Osteoblast (primary cell): ENCODE data around the gene GNAT3. TPM values are rescaled to one million over a fixed set of nuclear protein-coding genes. Genes with fewer than 3 reads are reported as not detected.

Experiments used
- DNase-seq: peaks from one replicate; pipeline ENCODE4 v3.0.0; 2011; ENCODE audit warnings: low spot score, mixed read lengths; ENCODE audit not compliant: insufficient read length; ENCODE audit errors: missing footprints
- H2AFZ ChIP-seq: 2 replicates; pipeline ENCODE4 v1.6.0; 2011; ENCODE audit warnings: mild to moderate bottlenecking, low read length
- H3K27ac ChIP-seq: 2 replicates; pipeline ENCODE4 v1.5.1; 2011; ENCODE audit warnings: mild to moderate bottlenecking, low read depth, low read length, moderate library complexity
- H3K27me3 ChIP-seq: 2 replicates; pipeline ENCODE4 v1.6.0; 2012; ENCODE audit warnings: mild to moderate bottlenecking, control low read depth, inconsistent platforms, low read length, moderate library complexity; ENCODE audit not compliant: insufficient read depth
- H3K36me3 ChIP-seq: 2 replicates; pipeline ENCODE4 v1.5.1; 2011; ENCODE audit warnings: mild to moderate bottlenecking, low read length, control low read depth, moderate library complexity; ENCODE audit not compliant: insufficient read depth
- H3K4me1 ChIP-seq: 2 replicates; pipeline ENCODE4 v1.5.1; 2011; ENCODE audit warnings: mild to moderate bottlenecking, low read length, control low read depth, moderate library complexity; ENCODE audit not compliant: insufficient read depth
- H3K4me2 ChIP-seq: 2 replicates; pipeline ENCODE4 v1.6.0; 2011; ENCODE audit warnings: mild to moderate bottlenecking, low read length; ENCODE audit not compliant: insufficient read depth
- H3K4me3 ChIP-seq: fragments of 200-600 bp; sonication (generic); 3 replicates; pipeline ENCODE4 v1.5.1; 2012; ENCODE audit warnings: mild to moderate bottlenecking, low read length, inconsistent platforms; ENCODE audit not compliant: insufficient read depth
- H3K79me2 ChIP-seq: 2 replicates; pipeline ENCODE4 v1.6.0; 2012; ENCODE audit warnings: mild to moderate bottlenecking, low read length, control low read depth, inconsistent platforms; ENCODE audit not compliant: insufficient read depth
- H3K9me3 ChIP-seq: 2 replicates; pipeline ENCODE4 v1.5.1; 2011; ENCODE audit warnings: low read depth, low read length, control low read depth
- H4K20me1 ChIP-seq: 2 replicates; pipeline ENCODE4 v1.6.0; 2012; ENCODE audit warnings: mild to moderate bottlenecking, low read length, control low read depth; ENCODE audit not compliant: insufficient read depth
- total RNA-seq: library from RNA; depleted of rRNA; stranded (reverse); fragments of >200 nt; gene quantifications from 2 replicates; pipeline ENCODE4 v1.2.3, GENCODE V29; 2012
- TF ChIP-seq, protein P1 (sequence below): IDR thresholded peaks from 2 replicates; pipeline ENCODE4 v1.5.1; 2011; ENCODE audit warnings: mild to moderate bottlenecking, low read depth, low read length, moderate library complexity; ENCODE audit errors: extremely low read depth

Gene GNAT3
- total RNA-seq, 1 donor = not detected

DNA sequence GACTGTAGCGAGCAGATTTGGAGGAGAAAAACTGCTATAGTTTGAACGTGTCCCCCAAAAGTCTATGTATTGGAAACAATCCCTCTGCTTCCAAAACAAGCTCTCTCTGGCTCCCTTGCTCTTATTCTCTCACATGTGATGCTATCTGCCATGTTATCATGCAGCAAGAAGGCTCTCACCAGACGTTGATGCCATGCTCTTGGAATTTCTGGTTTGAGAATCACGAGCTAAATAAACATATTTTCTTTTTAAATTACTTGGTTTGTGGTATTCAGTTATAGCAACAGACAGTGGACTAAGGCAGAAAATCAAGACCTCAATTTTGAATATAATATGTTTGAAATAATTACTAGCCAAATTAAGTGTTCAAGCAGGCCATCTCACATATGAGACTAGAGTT is 17.5 kb upstream of the GNAT3 start:
- H3K36me3 ChIP-seq = no peaks in the 10 kb centered on the region
- DNase-seq = peak; percentile 74
- no peak overlapping the region for H3K4me3 ChIP-seq
- H3K9me3 ChIP-seq = no peaks in the 10 kb centered on the region
- H2AFZ ChIP-seq = peak overlapping the region; percentile 50
- H4K20me1 ChIP-seq = no peaks in the 10 kb centered on the region
- TF ChIP-seq, protein P1, sequence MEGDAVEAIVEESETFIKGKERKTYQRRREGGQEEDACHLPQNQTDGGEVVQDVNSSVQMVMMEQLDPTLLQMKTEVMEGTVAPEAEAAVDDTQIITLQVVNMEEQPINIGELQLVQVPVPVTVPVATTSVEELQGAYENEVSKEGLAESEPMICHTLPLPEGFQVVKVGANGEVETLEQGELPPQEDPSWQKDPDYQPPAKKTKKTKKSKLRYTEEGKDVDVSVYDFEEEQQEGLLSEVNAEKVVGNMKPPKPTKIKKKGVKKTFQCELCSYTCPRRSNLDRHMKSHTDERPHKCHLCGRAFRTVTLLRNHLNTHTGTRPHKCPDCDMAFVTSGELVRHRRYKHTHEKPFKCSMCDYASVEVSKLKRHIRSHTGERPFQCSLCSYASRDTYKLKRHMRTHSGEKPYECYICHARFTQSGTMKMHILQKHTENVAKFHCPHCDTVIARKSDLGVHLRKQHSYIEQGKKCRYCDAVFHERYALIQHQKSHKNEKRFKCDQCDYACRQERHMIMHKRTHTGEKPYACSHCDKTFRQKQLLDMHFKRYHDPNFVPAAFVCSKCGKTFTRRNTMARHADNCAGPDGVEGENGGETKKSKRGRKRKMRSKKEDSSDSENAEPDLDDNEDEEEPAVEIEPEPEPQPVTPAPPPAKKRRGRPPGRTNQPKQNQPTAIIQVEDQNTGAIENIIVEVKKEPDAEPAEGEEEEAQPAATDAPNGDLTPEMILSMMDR = no peak
- no peaks in the 10 kb centered on the region for H3K27me3 ChIP-seq
- H3K4me2 ChIP-seq = no peak overlapping the region
- no peaks in the 10 kb centered on the region for H3K79me2 ChIP-seq
- H3K4me1 ChIP-seq = peaks cover 14% of the 10 kb centered on the region
- peak overlapping the region; percentile 60 for H3K27ac ChIP-seq

DNA sequence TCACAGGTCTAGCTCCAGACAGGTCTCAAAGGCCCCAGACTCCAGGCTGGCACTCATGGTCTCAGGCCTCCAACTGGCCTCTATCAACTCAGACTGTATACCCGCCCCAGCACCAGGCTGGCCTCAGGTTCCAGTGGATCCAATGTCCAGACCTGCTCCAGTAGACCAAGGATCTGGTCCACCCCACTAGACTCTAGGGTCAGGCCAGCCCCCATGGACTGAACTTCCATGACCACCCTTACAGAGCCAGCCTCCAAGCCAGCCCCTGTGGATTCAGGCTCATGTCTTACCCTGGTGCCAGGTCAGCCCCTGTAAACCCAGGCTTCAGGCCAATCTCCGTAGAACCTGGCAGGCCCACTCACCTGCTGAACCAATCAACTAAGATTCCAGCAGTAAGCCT is 16.8 kb upstream of the GNAT3 start:
- Histone ChIP-seq H3K4me3 (no peak overlapping the region), H3K27ac (no peak overlapping the region), H3K79me2 (no peaks in the 10 kb centered on the region), H3K36me3 (no peaks in the 10 kb centered on the region), H4K20me1 (no peaks in the 10 kb centered on the region), H2AFZ (no peak overlapping the region), H3K4me1 (peaks cover 14% of the 10 kb centered on the region), H3K27me3 (no peaks in the 10 kb centered on the region), H3K9me3 (no peaks in the 10 kb centered on the region), H3K4me2 (no peak overlapping the region)
- no peak for DNase-seq
- TF ChIP-seq, protein P1 = no peak

GRCh38 chr7:80526472-80526871 is 14.6 kb upstream of the GNAT3 start:
- peaks cover 7% of the 10 kb centered on the region for H3K4me1 ChIP-seq

GRCh38 chr7:80524693-80525092 is 12.8 kb upstream of the GNAT3 start:
- no peak overlapping the region for H2AFZ ChIP-seq
- no peak overlapping the region for H3K4me3 ChIP-seq
- H3K4me2 ChIP-seq = no peak overlapping the region
- H4K20me1 ChIP-seq = no peaks in the 10 kb centered on the region
- H3K27me3 ChIP-seq = no peaks in the 10 kb centered on the region
- H3K79me2 ChIP-seq = no peaks in the 10 kb centered on the region
- H3K4me1 ChIP-seq = peaks cover 7% of the 10 kb centered on the region
- no peak overlapping the region for H3K27ac ChIP-seq
- TF ChIP-seq, protein P1 = no peak
- H3K36me3 ChIP-seq = no peaks in the 10 kb centered on the region
- H3K9me3 ChIP-seq = no peaks in the 10 kb centered on the region
- no peak for DNase-seq

More at GRCh38 chr7:80526472-80526871, 14.6 kb upstream of the GNAT3 start:
- no peak overlapping the region for H2AFZ ChIP-seq
- no peak overlapping the region for H3K27ac ChIP-seq
- H3K4me2 ChIP-seq = no peak overlapping the region
- H3K36me3 ChIP-seq = no peaks in the 10 kb centered on the region
- H3K27me3 ChIP-seq = no peaks in the 10 kb centered on the region
- H3K79me2 ChIP-seq = no peaks in the 10 kb centered on the region
- H4K20me1 ChIP-seq = no peaks in the 10 kb centered on the region
- no peak overlapping the region for H3K4me3 ChIP-seq
- no peak for DNase-seq
- no peaks in the 10 kb centered on the region for H3K9me3 ChIP-seq
- TF ChIP-seq, protein P1 = no peak
